Spleen (tissue), 7 donors: ENCODE data around the gene TIGD6.

Experiments
- POLR2A ChIP-seq, 3 donors: fragments of 450-650 bp; IDR thresholded peaks; one replicate each; pipeline ENCODE4 v1.5.1; 2017; ENCODE audit warnings: antibody characterized with exemption in 3 of 3, mild to moderate bottlenecking in 1 of 3
- TF ChIP-seq, protein P1 (sequence below), 11 experiments: fragments of 200-600 bp in 7 of 11; fragments of 450-650 bp in 4 of 11; sonication (generic) in 4 of 11; IDR thresholded peaks in 8 of 11; conservative IDR thresholded peaks in 3 of 11; 1 replicate in 7 of 11; 2 replicates in 4 of 11; pipeline versions ENCODE4 v1.4.0 to v1.8.0; 2016 to 2021; ENCODE audit warnings: antibody characterized with exemption in 11 of 11, inconsistent platforms in 4 of 11, mild to moderate bottlenecking in 1 of 11
- donor health status: DM: no; HTN: no; CAD: no; lungs with moderate emphysema.
- donor health status: DM: no; HTN: no; CAD: no.
- donor health status: DM: no; HTN: no; CAD: no.

DNA sequence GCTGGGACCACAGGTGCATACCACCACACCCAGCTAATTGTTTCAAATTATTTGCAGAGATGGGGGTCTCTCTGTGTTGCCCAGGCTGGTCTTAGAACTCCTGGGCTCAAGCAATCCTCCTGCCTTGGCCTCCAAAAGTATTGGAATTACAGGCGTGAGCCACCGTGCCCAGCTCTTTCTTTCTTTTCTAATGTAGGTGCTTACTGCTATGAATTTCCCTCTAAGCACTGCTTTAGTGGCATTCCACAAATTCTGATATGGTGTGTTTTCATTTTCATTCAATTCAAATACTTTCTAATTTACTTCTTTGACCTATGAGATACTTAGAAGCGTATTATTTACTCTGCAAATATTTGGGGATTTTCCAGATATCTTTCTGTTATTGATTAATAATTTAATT, 15.0 kb upstream of the TIGD6 start:
- TF ChIP-seq POLR2A (IDR thresholded peaks at IDR 0.05): no peak
- TF ChIP-seq, protein P1, sequence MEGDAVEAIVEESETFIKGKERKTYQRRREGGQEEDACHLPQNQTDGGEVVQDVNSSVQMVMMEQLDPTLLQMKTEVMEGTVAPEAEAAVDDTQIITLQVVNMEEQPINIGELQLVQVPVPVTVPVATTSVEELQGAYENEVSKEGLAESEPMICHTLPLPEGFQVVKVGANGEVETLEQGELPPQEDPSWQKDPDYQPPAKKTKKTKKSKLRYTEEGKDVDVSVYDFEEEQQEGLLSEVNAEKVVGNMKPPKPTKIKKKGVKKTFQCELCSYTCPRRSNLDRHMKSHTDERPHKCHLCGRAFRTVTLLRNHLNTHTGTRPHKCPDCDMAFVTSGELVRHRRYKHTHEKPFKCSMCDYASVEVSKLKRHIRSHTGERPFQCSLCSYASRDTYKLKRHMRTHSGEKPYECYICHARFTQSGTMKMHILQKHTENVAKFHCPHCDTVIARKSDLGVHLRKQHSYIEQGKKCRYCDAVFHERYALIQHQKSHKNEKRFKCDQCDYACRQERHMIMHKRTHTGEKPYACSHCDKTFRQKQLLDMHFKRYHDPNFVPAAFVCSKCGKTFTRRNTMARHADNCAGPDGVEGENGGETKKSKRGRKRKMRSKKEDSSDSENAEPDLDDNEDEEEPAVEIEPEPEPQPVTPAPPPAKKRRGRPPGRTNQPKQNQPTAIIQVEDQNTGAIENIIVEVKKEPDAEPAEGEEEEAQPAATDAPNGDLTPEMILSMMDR (IDR thresholded peaks at IDR 0.05 in 8 of 11, conservative IDR thresholded peaks at IDR 0.05 in 3 of 11): no peak
